Natural killer cell (primary cell): ENCODE data around the gene ANKRD13A. TPM values are rescaled to one million over a fixed set of nuclear protein-coding genes. Genes with fewer than 3 reads are reported as not detected.

Source experiments
- ATAC-seq, 3 donors: fragments of 150-1000 bp in 2 of 3; fragments of 200-7000 bp in 1 of 3; cut with Tn5 transposase; 1 replicate in 1 of 3; 2 replicates in 2 of 3; pipeline ENCODE4 v1.10.0; 2021; ENCODE audit warnings: mild to moderate bottlenecking in 2 of 3, moderate library complexity in 2 of 3
- DNase-seq, 2 donors: peaks; one replicate each; pipeline versions ENCODE4 v3.0.0 to v3.0.0-alpha.2; 2013 to 2021; ENCODE audit warnings: mixed read lengths in 1 of 2
- H3K27ac ChIP-seq: one replicate; pipeline ENCODE4 v1.5.1; 2013; ENCODE audit warnings: mild to moderate bottlenecking, low read length
- H3K27me3 ChIP-seq: one replicate; pipeline ENCODE4 v1.6.1; 2013; ENCODE audit warnings: low read length; ENCODE audit not compliant: control insufficient read depth, insufficient read depth
- H3K36me3 ChIP-seq: one replicate; pipeline ENCODE4 v1.6.1; 2013; ENCODE audit warnings: low read length; ENCODE audit not compliant: control insufficient read depth, insufficient read depth
- H3K4me1 ChIP-seq: one replicate; pipeline ENCODE4 v1.6.1; 2013; ENCODE audit warnings: low read length; ENCODE audit not compliant: control insufficient read depth, insufficient read depth
- H3K4me3 ChIP-seq: one replicate; pipeline ENCODE4 v1.5.1; 2013; ENCODE audit warnings: low read length
- H3K9me3 ChIP-seq: one replicate; pipeline ENCODE4 v1.6.1; 2013; ENCODE audit warnings: low read length; ENCODE audit not compliant: control insufficient read depth, insufficient read depth
- H3K27ac Mint-ChIP-seq, 2 donors: one replicate each; pipeline ENCODE4 v1.8.0; 2022; ENCODE audit warnings: mild to moderate bottlenecking in 2 of 2, mixed read lengths in 2 of 2, moderate library complexity in 1 of 2
- H3K27me3 Mint-ChIP-seq, 2 donors: one replicate each; pipeline ENCODE4 v1.8.0; 2022; ENCODE audit warnings: low read depth in 2 of 2, mixed read lengths in 2 of 2
- H3K36me3 Mint-ChIP-seq: one replicate; pipeline ENCODE4 v1.8.0; 2022; ENCODE audit warnings: mixed read lengths
- H3K4me1 Mint-ChIP-seq, 2 donors: one replicate each; pipeline ENCODE4 v1.8.0; 2022; ENCODE audit warnings: mixed read lengths in 2 of 2
- H3K4me3 Mint-ChIP-seq: one replicate; pipeline ENCODE4 v1.8.0; 2022; ENCODE audit warnings: mild to moderate bottlenecking, moderate library complexity, mixed read lengths
- H3K9me3 Mint-ChIP-seq, 2 donors: one replicate each; pipeline ENCODE4 v1.8.0; 2022; ENCODE audit warnings: mixed read lengths in 2 of 2
- CTCF ChIP-seq: fragments of 200-600 bp; IDR thresholded peaks from one replicate; pipeline ENCODE4 v1.8.0; 2022; ENCODE audit warnings: antibody characterized with exemption
- WGBS: methylation state at CpG from one replicate; pipeline ENCODE4 v1.1.7; 2013; ENCODE audit warnings: missing lambda C conversion rate; ENCODE audit not compliant: insufficient coverage; 5-methylcytosine and 5-hydroxymethylcytosine counted together
- intact Hi-C: fragments of 100-400 bp; cut with micrococcal nuclease; formaldehyde crosslinking; loops from one replicate; pipeline ENCODE4 v1.14.2; 2022
- total RNA-seq, 4 donors: library from RNA; stranded (reverse); fragments of 120-200 nt in 1 of 4; gene quantifications; one replicate each; pipeline versions ENCODE4 v1.2.3 to v1.2.4, GENCODE V29; 2013 to 2022

The ANKRD13A gene
- total RNA-seq, 3 donors from 2014 or later (not counting 1 experiment from before 2014, with no cell fraction given), result 74.9 to 93.6 (median 90.7) TPM

DNA sequence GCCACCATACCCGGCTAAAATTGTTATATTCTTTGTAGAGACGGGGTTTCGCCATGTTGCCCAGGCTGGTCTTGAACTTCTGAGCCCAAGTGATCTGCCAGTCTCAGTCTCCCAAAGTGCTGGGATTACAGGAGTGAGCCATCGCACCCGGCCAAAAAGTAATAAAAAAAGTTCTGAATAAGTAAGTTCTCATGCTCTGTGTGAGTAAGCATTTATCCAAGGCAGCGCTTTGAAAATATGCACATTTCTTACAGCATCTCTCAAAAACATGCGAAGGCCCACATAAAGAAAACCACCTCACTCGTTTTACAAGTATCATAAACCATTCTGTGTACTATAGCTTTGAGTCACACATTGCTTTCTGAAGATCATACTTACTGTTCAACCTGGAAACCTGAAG is 11.6 kb upstream of the ANKRD13A start:
- 78% methylated on average over 8 of the region's 8 CpGs for WGBS
- H3K27ac Mint-ChIP-seq, result no peak overlapping the region
- ATAC-seq, result no peak
- intact Hi-C loops, result no loop called here
- Histone ChIP-seq H3K4me3 (no peak overlapping the region), H3K9me3 (no peaks in the 10 kb centered on the region), H3K27me3 (no peaks in the 10 kb centered on the region), H3K36me3 (peaks cover 78% of the 10 kb centered on the region), H3K4me1 (no peaks in the 10 kb centered on the region), H3K27ac (no peak overlapping the region)
- H3K9me3 Mint-ChIP-seq, result no peaks in the 10 kb centered on the region
- H3K4me1 Mint-ChIP-seq, result peaks cover 19 to 21% of the 10 kb centered on the region in 2 donors
- H3K36me3 Mint-ChIP-seq, result peaks cover 23% of the 10 kb centered on the region
- TF ChIP-seq CTCF, result no peak
- no peaks in the 10 kb centered on the region for H3K27me3 Mint-ChIP-seq
- H3K4me3 Mint-ChIP-seq, result no peak overlapping the region
- no peak for DNase-seq

- Histone ChIP-seq H3K9me3 (no peaks in the 10 kb centered on the region), H3K4me3 (no peak overlapping the region), H3K27ac (no peak overlapping the region), H3K4me1 (no peaks in the 10 kb centered on the region), H3K27me3 (no peaks in the 10 kb centered on the region), H3K36me3 (peaks cover 71% of the 10 kb centered on the region)
- H3K27ac Mint-ChIP-seq, result no peak overlapping the region
- peaks cover 20% of the 10 kb centered on the region for H3K36me3 Mint-ChIP-seq
- H3K27me3 Mint-ChIP-seq, result no peaks in the 10 kb centered on the region
- H3K4me1 Mint-ChIP-seq, result peaks cover 22 to 25% of the 10 kb centered on the region in 2 donors
- no peak overlapping the region for H3K4me3 Mint-ChIP-seq
- DNase-seq, result no peak
- no peaks in the 10 kb centered on the region for H3K9me3 Mint-ChIP-seq
- intact Hi-C loops, result no loop called here
- no peak for ATAC-seq
- WGBS, result 93% methylated on average over 9 of the region's 10 CpGs
- no peak for TF ChIP-seq CTCF
Observed at GRCh38 chr12:109988274-109988673, 11.0 kb upstream of the ANKRD13A start.

GRCh38 chr12:109988903-109989302 is 10.3 kb upstream of the ANKRD13A start:
- DNase-seq (no peak), ATAC-seq (no peak)
- H3K36me3 ChIP-seq, result peaks cover 65% of the 10 kb centered on the region
- intact Hi-C loops, result no loop called here
- no peak overlapping the region for H3K4me3 ChIP-seq
- no peaks in the 10 kb centered on the region for H3K9me3 ChIP-seq
- no peak overlapping the region for H3K4me3 Mint-ChIP-seq
- H3K36me3 Mint-ChIP-seq, result peaks cover 16% of the 10 kb centered on the region
- H3K27me3 ChIP-seq, result no peaks in the 10 kb centered on the region
- no peak for TF ChIP-seq CTCF
- 97% methylated on average over 7 of the region's 8 CpGs for WGBS
- no peak overlapping the region for H3K27ac ChIP-seq
- H3K27ac Mint-ChIP-seq, result peak overlapping the region in 1 of 2 donors; percentile 36
- H3K27me3 Mint-ChIP-seq, result no peaks in the 10 kb centered on the region
- no peaks in the 10 kb centered on the region for H3K9me3 Mint-ChIP-seq
- H3K4me1 Mint-ChIP-seq, result peaks cover 26 to 28% of the 10 kb centered on the region in 2 donors
- H3K4me1 ChIP-seq, result no peaks in the 10 kb centered on the region

DNA sequence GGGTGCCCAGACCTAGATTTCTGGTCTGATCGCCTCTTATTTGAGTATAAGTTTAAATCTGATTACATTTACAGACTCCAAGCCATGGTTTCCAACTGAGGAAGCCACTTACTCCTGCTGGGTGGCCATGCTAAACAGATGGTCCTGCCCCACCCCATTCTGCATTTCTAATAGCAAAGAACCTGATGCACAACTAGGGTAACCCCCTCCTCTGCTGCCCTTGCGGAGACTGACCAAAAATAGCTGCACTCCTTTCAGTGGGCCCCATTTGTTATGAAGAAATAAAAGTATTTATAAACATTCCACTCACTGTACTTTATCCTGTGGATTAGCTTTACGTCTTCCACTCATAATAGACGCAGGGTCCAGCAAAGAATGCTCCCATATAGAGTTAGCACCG is 9.8 kb upstream of the ANKRD13A start:
- Histone ChIP-seq H3K36me3 (peaks cover 60% of the 10 kb centered on the region), H3K27me3 (no peaks in the 10 kb centered on the region), H3K4me1 (no peaks in the 10 kb centered on the region), H3K4me3 (no peak overlapping the region), H3K27ac (no peak overlapping the region), H3K9me3 (no peaks in the 10 kb centered on the region)
- intact Hi-C loops, result no loop called here
- DNase-seq, result no peak
- Mint-ChIP-seq H3K9me3 (no peaks in the 10 kb centered on the region), H3K4me3 (no peak overlapping the region), H3K27me3 (no peaks in the 10 kb centered on the region), H3K4me1 (peaks cover 30 to 32% of the 10 kb centered on the region in 2 donors), H3K27ac (peak overlapping the region in 1 of 2 donors; percentile 36), H3K36me3 (peaks cover 16% of the 10 kb centered on the region)
- no peak for TF ChIP-seq CTCF
- ATAC-seq, result no peak
- WGBS, result 97% methylated on average over 3 of the region's 5 CpGs
